ENCODE results near the gene WDR27.

GRCh38 chr6:169566319-169566718, 135.5 kb downstream of the WDR27 start:
- TF ChIP-seq POLR2AphosphoS5 (IDR thresholded peaks at IDR 0.05; ENCODE audit: insufficient read depth in 1 of 2, low read depth in 1 of 2) (no peak), CTCF (IDR thresholded peaks at IDR 0.05) (no peak), POLR2A (IDR thresholded peaks at IDR 0.05) (no peak)
